ENCODE results near the gene TMPO. TPM values are rescaled to one million over a fixed set of nuclear protein-coding genes. Genes with fewer than 3 reads are reported as not detected.
"Not testable (repeated sequence)": the region's sequence is repeated elsewhere in the genome, so short reads cannot be mapped to it uniquely, and the experiment has no call there.

The TMPO gene
- total RNA-seq, 2 donors from 2014 or later: 29.2 to 34.0 TPM

- H3K27ac ChIP-seq: no peak overlapping the region
- no peaks in the 10 kb centered on the region for H3K27me3 ChIP-seq
- DNase-seq (ENCODE audit: low spot score): no peak
- no peak overlapping the region for H3K4me3 ChIP-seq
- H3K9me3 ChIP-seq: no peaks in the 10 kb centered on the region
- no peaks in the 10 kb centered on the region for H3K4me1 ChIP-seq
- no peak for TF ChIP-seq CTCF (IDR thresholded peaks at IDR 0.05)
- no peaks in the 10 kb centered on the region for H3K36me3 ChIP-seq
Measured at GRCh38 chr12:98575013-98575412, 59.6 kb downstream of the TMPO start.

GRCh38 chr12:98576795-98577194 is 61.4 kb downstream of the TMPO start:
- H3K27ac ChIP-seq; H3K4me3 ChIP-seq; H3K27me3 ChIP-seq; H3K4me1 ChIP-seq; H3K36me3 ChIP-seq; DNase-seq (ENCODE audit: low spot score); H3K9me3 ChIP-seq: not testable (repeated sequence)

- H3K4me3 ChIP-seq: no peak overlapping the region
- H3K36me3 ChIP-seq: no peaks in the 10 kb centered on the region
- no peak for TF ChIP-seq CTCF (IDR thresholded peaks at IDR 0.05)
- no peaks in the 10 kb centered on the region for H3K9me3 ChIP-seq
- H3K27me3 ChIP-seq: no peaks in the 10 kb centered on the region
- no peaks in the 10 kb centered on the region for H3K4me1 ChIP-seq
- no peak overlapping the region for H3K27ac ChIP-seq
- DNase-seq (ENCODE audit: low spot score): no peak
Measured at GRCh38 chr12:98578392-98578791, 63.0 kb downstream of the TMPO start.

GRCh38 chr12:98578821-98579220 is 63.4 kb downstream of the TMPO start:
- TF ChIP-seq CTCF (IDR thresholded peaks at IDR 0.05): no peak
- Histone ChIP-seq H3K4me3 (no peak overlapping the region), H3K27me3 (no peaks in the 10 kb centered on the region), H3K27ac (no peak overlapping the region), H3K36me3 (no peaks in the 10 kb centered on the region), H3K4me1 (no peaks in the 10 kb centered on the region), H3K9me3 (no peaks in the 10 kb centered on the region)
- no peak for DNase-seq (ENCODE audit: low spot score)

GRCh38 chr12:98579347-98579746 is 64.0 kb downstream of the TMPO start:
- no peak for DNase-seq (ENCODE audit: low spot score)
- Histone ChIP-seq H3K27me3 (no peaks in the 10 kb centered on the region), H3K27ac (no peak overlapping the region), H3K9me3 (no peaks in the 10 kb centered on the region), H3K4me3 (no peak overlapping the region), H3K36me3 (no peaks in the 10 kb centered on the region), H3K4me1 (no peaks in the 10 kb centered on the region)
- TF ChIP-seq CTCF (IDR thresholded peaks at IDR 0.05): no peak

GRCh38 chr12:98579835-98580234 is 64.4 kb downstream of the TMPO start:
- H3K27me3 ChIP-seq: no peaks in the 10 kb centered on the region
- no peak overlapping the region for H3K27ac ChIP-seq
- no peaks in the 10 kb centered on the region for H3K36me3 ChIP-seq
- H3K4me3 ChIP-seq: no peak overlapping the region
- no peak for TF ChIP-seq CTCF (IDR thresholded peaks at IDR 0.05)
- no peak for DNase-seq (ENCODE audit: low spot score)
- no peaks in the 10 kb centered on the region for H3K4me1 ChIP-seq
- no peaks in the 10 kb centered on the region for H3K9me3 ChIP-seq

Measured in right atrium auricular region (tissue), 2 donors.